Endothelial cell of umbilical vein (primary cell): ENCODE results near the gene APEH. TPM values are rescaled to one million over a fixed set of nuclear protein-coding genes. Genes with fewer than 3 reads are reported as not detected.

Experiments used
- BruUV-seq: library from RNA; stranded (reverse); fragments of 400-500 nt; replicated peaks from 2 replicates; lab custom pipeline; 2021; lab: Mats Ljungman, UMichigan
- CTCF ChIA-PET: fragments of 300-600, 350-600 bp; sonication (Branson Sonifier 250); formaldehyde crosslinking; loops from one replicate; lab custom pipeline; 2021; ENCODE audit warnings: antibody characterized with exemption, inconsistent platforms; lab: Charles Lee
- POLR2A ChIA-PET: fragments of 300-600, 350-600 bp; sonication (Branson Sonifier 250); formaldehyde crosslinking; loops from one replicate; lab custom pipeline; 2021; ENCODE audit warnings: antibody characterized with exemption, inconsistent platforms; lab: Charles Lee
- DNase-seq: peaks from one replicate; pipeline ENCODE4 v3.0.0-alpha.2; 2011; ENCODE audit warnings: low read depth, low spot score
- FAIRE-seq: peaks from 2 replicates; lab custom pipeline; 2011; peaks lifted over from hg19 to GRCh38; lab: Jason Lieb, UNC
- H2AFZ ChIP-seq: 2 replicates; pipeline ENCODE4 v1.6.0; 2012; ENCODE audit warnings: low read depth, low read length, control low read depth, inconsistent platforms
- H3K27ac ChIP-seq: 2 replicates; pipeline ENCODE4 v1.5.1; 2011; ENCODE audit warnings: low read depth, mild to moderate bottlenecking, control low read depth, low read length, moderate library complexity; ENCODE audit not compliant: insufficient read depth
- H3K27me3 ChIP-seq, 2 experiments: 2 replicates each; pipeline versions ENCODE4 v1.6.0 to v1.6.1; 2011; ENCODE audit warnings: low read length in 2 of 2, mixed read lengths in 1 of 2; ENCODE audit not compliant: control insufficient read depth in 2 of 2, insufficient read depth in 2 of 2
- H3K36me3 ChIP-seq, 2 experiments: 2 replicates in 1 of 2; 3 replicates in 1 of 2; pipeline ENCODE4 v1.5.1; 2011; ENCODE audit warnings: low read length in 2 of 2, mild to moderate bottlenecking in 1 of 2, moderate library complexity in 1 of 2; ENCODE audit not compliant: control insufficient read depth in 2 of 2, insufficient read depth in 2 of 2; ENCODE audit errors: extremely low read depth in 1 of 2
- H3K4me1 ChIP-seq: 3 replicates; pipeline ENCODE4 v1.5.1; 2011; ENCODE audit warnings: mild to moderate bottlenecking, low read length; ENCODE audit not compliant: control insufficient read depth, insufficient read depth; ENCODE audit errors: extremely low read depth
- H3K4me2 ChIP-seq: 2 replicates; pipeline ENCODE4 v1.6.1; 2011; ENCODE audit warnings: low read length, control low read depth, mixed read lengths; ENCODE audit not compliant: insufficient read depth
- H3K4me3 ChIP-seq, 3 experiments: fragments of 200-600 bp in 1 of 3; sonication (generic), shearing (Covaris generic) in 1 of 3; replicated peaks in 1 of 3; 2 replicates each; pipeline ENCODE4 v1.5.1; 2011 to 2016; ENCODE audit warnings: control low read depth in 3 of 3, low read length in 3 of 3, mild to moderate bottlenecking in 2 of 3, inconsistent platforms in 1 of 3, low read depth in 1 of 3, moderate library complexity in 1 of 3; ENCODE audit not compliant: insufficient read depth in 1 of 3
- H3K79me2 ChIP-seq: 2 replicates; pipeline ENCODE4 v1.6.0; 2012; ENCODE audit warnings: low read length, inconsistent platforms; ENCODE audit not compliant: control insufficient read depth, insufficient read depth
- H3K9ac ChIP-seq: replicated peaks from 2 replicates; pipeline ENCODE3; 2011; ENCODE audit warnings: low read length, control low read depth; ENCODE audit not compliant: insufficient read depth; ENCODE audit errors: extremely low read depth
- H3K9me1 ChIP-seq: replicated peaks from 3 replicates; pipeline ENCODE4 v1.6.0; 2011; ENCODE audit warnings: mild to moderate bottlenecking, low read length; ENCODE audit not compliant: control insufficient read depth, insufficient read depth; ENCODE audit errors: extremely low read depth
- H3K9me3 ChIP-seq: replicated peaks from 2 replicates; pipeline ENCODE4 v1.5.1; 2012; ENCODE audit warnings: low read length, inconsistent platforms; ENCODE audit not compliant: control insufficient read depth, insufficient read depth
- H4K20me1 ChIP-seq: replicated peaks from 2 replicates; pipeline ENCODE3; 2011; ENCODE audit warnings: mild to moderate bottlenecking, low read length; ENCODE audit not compliant: control insufficient read depth, insufficient read depth; ENCODE audit errors: extremely low read depth
- CTCF ChIP-seq, 2 donors: IDR thresholded peaks; 1 replicate in 1 of 2; 2 replicates in 1 of 2; pipeline ENCODE4 v1.5.1; 2011; ENCODE audit warnings: low read length in 2 of 2, mild to moderate bottlenecking in 2 of 2, moderate library complexity in 2 of 2, control low read depth in 1 of 2, inconsistent platforms in 1 of 2, low read depth in 1 of 2; ENCODE audit not compliant: insufficient read depth in 1 of 2; ENCODE audit errors: extremely low read depth in 1 of 2
- EZH2 ChIP-seq: IDR thresholded peaks from 2 replicates; pipeline ENCODE4 v1.6.1; 2012; ENCODE audit warnings: borderline replicate concordance, low read depth, mild to moderate bottlenecking, moderate library complexity, low read length, inconsistent platforms; ENCODE audit not compliant: severe bottlenecking
- FOS ChIP-seq: IDR thresholded peaks from 2 replicates; pipeline ENCODE4 v1.6.1; 2011; ENCODE audit warnings: mild to moderate bottlenecking, low read length, moderate library complexity, borderline replicate concordance; ENCODE audit not compliant: insufficient read depth
- GATA2 ChIP-seq: IDR thresholded peaks from 2 replicates; pipeline ENCODE4 v1.7.0; 2011; ENCODE audit warnings: low read depth, mild to moderate bottlenecking, moderate library complexity, mixed read lengths, low read length; ENCODE audit not compliant: insufficient read length, insufficient read depth
- JUN ChIP-seq: IDR thresholded peaks from 2 replicates; pipeline ENCODE4 v1.6.1; 2011; ENCODE audit warnings: borderline replicate concordance, low read depth; ENCODE audit not compliant: insufficient read length, insufficient read depth
- MAX ChIP-seq: IDR thresholded peaks from 2 replicates; pipeline ENCODE4 v1.6.1; 2011; ENCODE audit not compliant: insufficient read depth, insufficient read length
- MYC ChIP-seq: IDR thresholded peaks from one replicate; pipeline ENCODE4 v1.6.1; 2011; ENCODE audit warnings: mild to moderate bottlenecking, low read depth, low read length
- POLR2A ChIP-seq: IDR thresholded peaks from 2 replicates; pipeline ENCODE4 v1.6.1; 2012; ENCODE audit warnings: low read depth, mild to moderate bottlenecking, control low read depth, low read length
- POLR2AphosphoS5 ChIP-seq: IDR thresholded peaks from 2 replicates; pipeline ENCODE4 v1.6.1; 2012; ENCODE audit warnings: low read depth, mild to moderate bottlenecking, control low read depth, low read length, moderate library complexity; ENCODE audit not compliant: insufficient read depth
- dilution Hi-C: fragments of 300-500 bp; cut with MboI; formaldehyde crosslinking; loops from one replicate; pipeline ENCODE4 v1.15.0; 2019; ENCODE audit warnings: low sequenced_read_pairs; ENCODE audit not compliant: extremely low pct_ligation_motif_present
- intact Hi-C: fragments of 100-400 bp; cut with micrococcal nuclease; formaldehyde crosslinking; loops from one replicate; pipeline ENCODE4 v1.10.0; 2022
- polyA plus RNA-seq, 4 experiments: library from polyadenylated mRNA; depleted of rRNA in 3 of 4; stranded (reverse) in 3 of 4; unstranded in 1 of 4; fragments of >200 nt; gene quantifications; 2 replicates each; pipeline versions ENCODE4 v1.2.1 to v1.2.3, GENCODE V29; 2011 to 2012; ENCODE audit warnings: missing spikeins in 1 of 4
- total RNA-seq: library from RNA; stranded (reverse); gene quantifications from 2 replicates; pipeline ENCODE4 v1.2.3, GENCODE V29; 2021

Gene APEH
- total and polyA plus RNA-seq, 2 donors (not counting 3 experiments of a cell fraction or from before 2014, with no cell fraction given), result 68.2 to 74.3 TPM

GRCh38 chr3:49653621-49654020 lies 20.5 kb upstream of the APEH start:
- POLR2A ChIA-PET, result no interaction called here
- no peaks in the 10 kb centered on the region for H3K36me3 ChIP-seq
- intact Hi-C loops, result no loop called here
- H3K27me3 ChIP-seq, result no peaks in the 10 kb centered on the region
- no peaks in the 10 kb centered on the region for H3K9me1 ChIP-seq
- no peak overlapping the region for H2AFZ ChIP-seq
- H3K9me3 ChIP-seq, result no peaks in the 10 kb centered on the region
- dilution Hi-C loops, result no loop called here
- no peaks in the 10 kb centered on the region for H4K20me1 ChIP-seq
- no TSS peak for BruUV-seq
- H3K4me1 ChIP-seq, result no peaks in the 10 kb centered on the region
- TF ChIP-seq MYC (no peak), EZH2 (no peak), CTCF (IDR thresholded peaks at IDR 0.05; ENCODE audit: extremely low read depth in 1 of 2, insufficient read depth in 1 of 2, low read depth in 1 of 2, low read length in 2 of 2) (no peak), POLR2AphosphoS5 (no peak), FOS (no peak), MAX (no peak), POLR2A (no peak), GATA2 (no peak), JUN (no peak)
- H3K27ac ChIP-seq, result no peak overlapping the region
- CTCF ChIA-PET, result interaction anchor here (0.5 to 1.9 kb wide), 2 partner anchors 18 to 114 kb away, joined by 3 to 5 read pairs; no protein-coding TSS in a partner anchor
- H3K9ac ChIP-seq, result no peak overlapping the region
- FAIRE-seq, result no peak
- no peak overlapping the region for H3K4me2 ChIP-seq
- no peaks in the 10 kb centered on the region for H3K79me2 ChIP-seq
- DNase-seq, result no peak
- H3K4me3 ChIP-seq, result no peak overlapping the region
